Stimulated activated naive B cell treated with anti-CD40 and anti-IgM and Interleukin-4, amounts not matched to agents 10 μg/mL and 1 μg/mL and 100 μg/mL, for 72 hours (primary cell): ENCODE measurements around the gene SIX3.

Experiments
- ATAC-seq, 2 donors: fragments of 150-1000 bp; cut with Tn5 transposase; replicated peaks; 2 replicates each; pipeline ENCODE4 v1.10.0; 2021; ENCODE audit warnings: moderate library complexity in 1 of 2
- DNase-seq: peaks from one replicate; pipeline ENCODE4 v3.0.0; 2021
- H3K27ac Mint-ChIP-seq: one replicate; pipeline ENCODE4 v1.8.0; 2022; ENCODE audit warnings: mild to moderate bottlenecking, mixed read lengths
- H3K27me3 Mint-ChIP-seq, 2 donors: one replicate each; pipeline ENCODE4 v1.8.0; 2022; ENCODE audit warnings: mixed read lengths in 2 of 2
- H3K36me3 Mint-ChIP-seq, 2 donors: one replicate each; pipeline ENCODE4 v1.8.0; 2022; ENCODE audit warnings: mixed read lengths in 2 of 2, mild to moderate bottlenecking in 1 of 2
- H3K4me1 Mint-ChIP-seq, 2 donors: one replicate each; pipeline ENCODE4 v1.8.0; 2022; ENCODE audit warnings: mixed read lengths in 2 of 2, mild to moderate bottlenecking in 1 of 2
- H3K4me3 Mint-ChIP-seq, 2 donors: one replicate each; pipeline ENCODE4 v1.8.0; 2022; ENCODE audit warnings: mild to moderate bottlenecking in 2 of 2, mixed read lengths in 2 of 2, moderate library complexity in 1 of 2
- H3K9me3 Mint-ChIP-seq, 2 donors: one replicate each; pipeline ENCODE4 v1.8.0; 2022; ENCODE audit warnings: mixed read lengths in 2 of 2, mild to moderate bottlenecking in 1 of 2

SIX3 gene

GRCh38 chr2:44952806-44953498 is 11.4 kb downstream of the SIX3 start:
- H3K27me3 Mint-ChIP-seq: peaks cover 79 to 90% of the 10 kb centered on the region in 2 donors
- no peak for ATAC-seq
- peak overlapping the region; percentile 28 for H3K27ac Mint-ChIP-seq
- H3K36me3 Mint-ChIP-seq: no peaks in the 10 kb centered on the region
- H3K9me3 Mint-ChIP-seq: no peaks in the 10 kb centered on the region
- peaks cover 34 to 59% of the 10 kb centered on the region in 2 donors for H3K4me1 Mint-ChIP-seq
- H3K4me3 Mint-ChIP-seq: peak overlapping the region; percentile 64 to 78
- DNase-seq: no peak

- Mint-ChIP-seq H3K9me3 (no peaks in the 10 kb centered on the region), H3K27me3 (peaks cover 81 to 89% of the 10 kb centered on the region in 2 donors), H3K36me3 (no peaks in the 10 kb centered on the region), H3K27ac (no peak overlapping the region), H3K4me3 (peak overlapping the region in 1 of 2 donors; percentile 0), H3K4me1 (peaks cover 34 to 59% of the 10 kb centered on the region in 2 donors)
- ATAC-seq (no peak), DNase-seq (no peak)
Observed at GRCh38 chr2:44953499-44953883, 12.0 kb downstream of the SIX3 start.

GRCh38 chr2:44954447-44954888 is 13.0 kb downstream of the SIX3 start:
- Mint-ChIP-seq H3K4me3 (peak overlapping the region; percentile 82), H3K9me3 (no peaks in the 10 kb centered on the region), H3K4me1 (peaks cover 31 to 51% of the 10 kb centered on the region in 2 donors), H3K27me3 (peaks cover 79 to 88% of the 10 kb centered on the region in 2 donors), H3K36me3 (no peaks in the 10 kb centered on the region), H3K27ac (no peak overlapping the region)
- ATAC-seq (no peak), DNase-seq (no peak)

- Mint-ChIP-seq H3K27me3 (peaks cover 82 to 91% of the 10 kb centered on the region in 2 donors), H3K36me3 (no peaks in the 10 kb centered on the region), H3K9me3 (no peaks in the 10 kb centered on the region), H3K4me1 (peaks cover 30 to 47% of the 10 kb centered on the region in 2 donors), H3K4me3 (peak overlapping the region; percentile 82), H3K27ac (peak overlapping the region; percentile 70)
- DNase-seq: no peak
- peak; percentile 26 to 32 for ATAC-seq
Observed at GRCh38 chr2:44954889-44955592, 13.5 kb downstream of the SIX3 start.

- Mint-ChIP-seq H3K36me3 (no peaks in the 10 kb centered on the region), H3K27me3 (peaks cover 74 to 88% of the 10 kb centered on the region in 2 donors), H3K4me1 (peaks cover 27 to 44% of the 10 kb centered on the region in 2 donors), H3K27ac (no peak overlapping the region), H3K9me3 (no peaks in the 10 kb centered on the region), H3K4me3 (peak overlapping the region; percentile 82)
- ATAC-seq: peak; percentile 82 to 87
- peak; percentile 76 for DNase-seq
Observed at GRCh38 chr2:44955593-44956392, 14.3 kb downstream of the SIX3 start.

GRCh38 chr2:44956843-44957242 is 15.3 kb downstream of the SIX3 start:
- H3K9me3 Mint-ChIP-seq: no peaks in the 10 kb centered on the region
- H3K4me3 Mint-ChIP-seq: no peak overlapping the region
- no peaks in the 10 kb centered on the region for H3K36me3 Mint-ChIP-seq
- no peak for ATAC-seq
- no peak for DNase-seq
- peaks cover 23 to 39% of the 10 kb centered on the region in 2 donors for H3K4me1 Mint-ChIP-seq
- H3K27me3 Mint-ChIP-seq: peaks cover 70 to 89% of the 10 kb centered on the region in 2 donors
- H3K27ac Mint-ChIP-seq: no peak overlapping the region

- ATAC-seq: no peak
- H3K27me3 Mint-ChIP-seq: peaks cover 71 to 91% of the 10 kb centered on the region in 2 donors
- no peaks in the 10 kb centered on the region for H3K36me3 Mint-ChIP-seq
- no peak overlapping the region for H3K27ac Mint-ChIP-seq
- H3K4me3 Mint-ChIP-seq: no peak overlapping the region
- peaks cover 18 to 32% of the 10 kb centered on the region in 2 donors for H3K4me1 Mint-ChIP-seq
- DNase-seq: no peak
- no peaks in the 10 kb centered on the region for H3K9me3 Mint-ChIP-seq
Observed at GRCh38 chr2:44957656-44958327, 16.3 kb downstream of the SIX3 start.

- peaks cover 65 to 91% of the 10 kb centered on the region in 2 donors for H3K27me3 Mint-ChIP-seq
- no peak for DNase-seq
- no peak overlapping the region for H3K27ac Mint-ChIP-seq
- ATAC-seq: no peak
- peaks cover 10 to 17% of the 10 kb centered on the region in 2 donors for H3K4me1 Mint-ChIP-seq
- H3K4me3 Mint-ChIP-seq: no peak overlapping the region
- H3K36me3 Mint-ChIP-seq: no peaks in the 10 kb centered on the region
- no peaks in the 10 kb centered on the region for H3K9me3 Mint-ChIP-seq
Observed at GRCh38 chr2:44959855-44960254, 18.4 kb downstream of the SIX3 start.

- DNase-seq (no peak), ATAC-seq (no peak)
- Mint-ChIP-seq H3K27me3 (peaks cover 62 to 89% of the 10 kb centered on the region in 2 donors), H3K4me1 (peaks cover 3 to 7% of the 10 kb centered on the region in 2 donors), H3K9me3 (no peaks in the 10 kb centered on the region), H3K27ac (no peak overlapping the region), H3K36me3 (no peaks in the 10 kb centered on the region), H3K4me3 (no peak overlapping the region)
Observed at GRCh38 chr2:44960871-44961270, 19.4 kb downstream of the SIX3 start.

GRCh38 chr2:44962176-44962695 is 20.7 kb downstream of the SIX3 start:
- no peak overlapping the region for H3K4me3 Mint-ChIP-seq
- no peak overlapping the region for H3K27ac Mint-ChIP-seq
- ATAC-seq: no peak
- no peak for DNase-seq
- H3K9me3 Mint-ChIP-seq: no peaks in the 10 kb centered on the region
- no peaks in the 10 kb centered on the region for H3K36me3 Mint-ChIP-seq
- peaks cover 2 to 5% of the 10 kb centered on the region in 2 donors for H3K4me1 Mint-ChIP-seq
- peaks cover 61 to 86% of the 10 kb centered on the region in 2 donors for H3K27me3 Mint-ChIP-seq

- Mint-ChIP-seq H3K27ac (no peak overlapping the region), H3K4me1 (peaks cover 2 to 5% of the 10 kb centered on the region in 2 donors), H3K9me3 (no peaks in the 10 kb centered on the region), H3K27me3 (peaks cover 49 to 78% of the 10 kb centered on the region in 2 donors), H3K36me3 (no peaks in the 10 kb centered on the region), H3K4me3 (no peak overlapping the region)
- DNase-seq (no peak), ATAC-seq (no peak)
Observed at GRCh38 chr2:44964752-44965236, 23.3 kb downstream of the SIX3 start.

- DNase-seq (no peak), ATAC-seq (no peak)
- no peaks in the 10 kb centered on the region for H3K9me3 Mint-ChIP-seq
- no peak overlapping the region for H3K4me3 Mint-ChIP-seq
- H3K27ac Mint-ChIP-seq: no peak overlapping the region
- H3K36me3 Mint-ChIP-seq: no peaks in the 10 kb centered on the region
- peaks cover 49 to 74% of the 10 kb centered on the region in 2 donors for H3K27me3 Mint-ChIP-seq
- H3K4me1 Mint-ChIP-seq: peaks cover 2 to 5% of the 10 kb centered on the region in 2 donors
Observed at GRCh38 chr2:44965684-44966083, 24.2 kb downstream of the SIX3 start.

- ATAC-seq (no peak), DNase-seq (no peak)
- Mint-ChIP-seq H3K9me3 (no peaks in the 10 kb centered on the region), H3K4me1 (peaks cover 2 to 5% of the 10 kb centered on the region in 2 donors), H3K27ac (no peak overlapping the region), H3K4me3 (no peak overlapping the region), H3K27me3 (peaks cover 49 to 61% of the 10 kb centered on the region in 2 donors), H3K36me3 (no peaks in the 10 kb centered on the region)
Observed at GRCh38 chr2:44967056-44967455, 25.6 kb downstream of the SIX3 start.
